Measurements from ENCODE around the gene CORT. TPM values are rescaled to one million over a fixed set of nuclear protein-coding genes. Genes with fewer than 3 reads are reported as not detected.

CORT gene
- total RNA-seq, 4 donors from 2014 or later, result 0.29 to 1.2 (median 0.33) TPM; not detected in 1

DNA sequence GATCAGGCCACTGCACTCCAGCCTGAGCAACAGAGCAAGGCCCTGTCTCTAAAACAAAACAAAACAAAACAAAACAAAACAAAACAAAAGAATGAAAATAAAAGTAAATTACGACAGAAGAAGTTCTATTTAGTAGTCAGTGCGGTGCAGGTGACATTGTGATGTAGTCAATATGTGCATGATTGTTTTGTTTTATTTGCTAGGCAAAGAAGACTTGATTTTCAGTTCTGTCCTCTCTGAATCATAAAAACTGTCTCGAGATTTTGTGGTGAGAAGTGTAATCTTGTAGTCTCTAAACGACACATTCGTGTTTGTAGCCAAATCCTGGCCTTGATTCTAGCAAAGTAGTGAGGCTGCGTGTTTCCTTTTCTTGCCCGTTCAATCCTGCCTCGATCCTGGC, 48.4 kb downstream of the CORT start:
- H3K27me3 ChIP-seq, result no peaks in the 10 kb centered on the region
- H3K36me3 ChIP-seq, result peaks cover 0 to 21% (median 12%) of the 10 kb centered on the region in 4 donors
- intact Hi-C loops (cut with DNase I), result loop anchor here (5.0 kb wide), 1 partner anchor 449 kb away; no protein-coding TSS in a partner anchor
- no peak overlapping the region for H3K27ac ChIP-seq (replicated peaks in 1 of 4)
- 90% methylated on average over 8 of the region's 8 CpGs for WGBS
- no peak for TF ChIP-seq POLR2AphosphoS5 (IDR thresholded peaks at IDR 0.05)
- no peak for TF ChIP-seq EP300 (IDR thresholded peaks at IDR 0.05)
- TF ChIP-seq POLR2A (IDR thresholded peaks at IDR 0.05; ENCODE audit: low read depth), result no peak
- TF ChIP-seq, protein P1, sequence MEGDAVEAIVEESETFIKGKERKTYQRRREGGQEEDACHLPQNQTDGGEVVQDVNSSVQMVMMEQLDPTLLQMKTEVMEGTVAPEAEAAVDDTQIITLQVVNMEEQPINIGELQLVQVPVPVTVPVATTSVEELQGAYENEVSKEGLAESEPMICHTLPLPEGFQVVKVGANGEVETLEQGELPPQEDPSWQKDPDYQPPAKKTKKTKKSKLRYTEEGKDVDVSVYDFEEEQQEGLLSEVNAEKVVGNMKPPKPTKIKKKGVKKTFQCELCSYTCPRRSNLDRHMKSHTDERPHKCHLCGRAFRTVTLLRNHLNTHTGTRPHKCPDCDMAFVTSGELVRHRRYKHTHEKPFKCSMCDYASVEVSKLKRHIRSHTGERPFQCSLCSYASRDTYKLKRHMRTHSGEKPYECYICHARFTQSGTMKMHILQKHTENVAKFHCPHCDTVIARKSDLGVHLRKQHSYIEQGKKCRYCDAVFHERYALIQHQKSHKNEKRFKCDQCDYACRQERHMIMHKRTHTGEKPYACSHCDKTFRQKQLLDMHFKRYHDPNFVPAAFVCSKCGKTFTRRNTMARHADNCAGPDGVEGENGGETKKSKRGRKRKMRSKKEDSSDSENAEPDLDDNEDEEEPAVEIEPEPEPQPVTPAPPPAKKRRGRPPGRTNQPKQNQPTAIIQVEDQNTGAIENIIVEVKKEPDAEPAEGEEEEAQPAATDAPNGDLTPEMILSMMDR (IDR thresholded peaks at IDR 0.05), result no peak
- peaks cover 14 to 23% (median 20%) of the 10 kb centered on the region in 4 donors for H3K4me1 ChIP-seq
- H3K4me3 ChIP-seq, result no peak overlapping the region
- DNase-seq (ENCODE audit: extremely low spot score), result no peak
- H3K9me3 ChIP-seq, result no peaks in the 10 kb centered on the region

Other genes with a start within 250 kb of the CORT start
- 10 to 100 TPM; 53.0 to 78.2 (median 64.8) TPM for gene KIF1B, start 239.5 kb upstream of the CORT start, total RNA-seq
- 10 to 100 TPM; 24.5 to 58.6 (median 51.9) TPM for gene PGD, start 51.0 kb upstream of the CORT start, total RNA-seq
- 10 to 100 TPM in 1 of 4 donors, 1 to 10 TPM in 3; 4.0 to 13.3 (median 6.1) TPM for gene CENPS, start 19.6 kb upstream of the CORT start, total RNA-seq
- gene DFFA, start 22.5 kb downstream of the CORT start, total RNA-seq, result 10 to 100 TPM; 17.9 to 32.5 (median 26.0) TPM
- 10 to 100 TPM; 16.2 to 24.2 (median 20.1) TPM for gene PEX14, start 24.9 kb downstream of the CORT start, total RNA-seq